ENCODE results near the gene XPO6. TPM values are rescaled to one million over a fixed set of nuclear protein-coding genes. Genes with fewer than 3 reads are reported as not detected.

The XPO6 gene
- total RNA-seq, 1 experiment from 2014 or later: 85.2 TPM

- in situ Hi-C loops (cut with HindIII; ENCODE audit: low pct_unique_long_range_greater_than_20kb, low sequenced_read_pairs): no loop called here
Observed at GRCh38 chr16:28107232-28107631, 104.5 kb downstream of the XPO6 start.

GRCh38 chr16:28106467-28107215, 105.1 kb downstream of the XPO6 start:
- in situ Hi-C loops (cut with HindIII; ENCODE audit: low pct_unique_long_range_greater_than_20kb, low sequenced_read_pairs): no loop called here
- no peak for DNase-seq (ENCODE audit: low read depth, low spot score)

More at GRCh38 chr16:28107232-28107631, 104.5 kb downstream of the XPO6 start:
- no peak for DNase-seq (ENCODE audit: low read depth, low spot score)

- in situ Hi-C loops (cut with HindIII; ENCODE audit: low pct_unique_long_range_greater_than_20kb, low sequenced_read_pairs): no loop called here
- no peak for DNase-seq (ENCODE audit: low read depth, low spot score)
Observed at GRCh38 chr16:28105954-28106353, 105.8 kb downstream of the XPO6 start.

GRCh38 chr16:28105297-28105696, 106.5 kb downstream of the XPO6 start:
- no peak for DNase-seq (ENCODE audit: low read depth, low spot score)
- in situ Hi-C loops (cut with HindIII; ENCODE audit: low pct_unique_long_range_greater_than_20kb, low sequenced_read_pairs): no loop called here

- no peak for DNase-seq (ENCODE audit: low read depth, low spot score)
- in situ Hi-C loops (cut with HindIII; ENCODE audit: low pct_unique_long_range_greater_than_20kb, low sequenced_read_pairs): no loop called here
Observed at GRCh38 chr16:28104404-28104803, 107.4 kb downstream of the XPO6 start.

GRCh38 chr16:28103516-28104170, 108.1 kb downstream of the XPO6 start:
- in situ Hi-C loops (cut with HindIII; ENCODE audit: low pct_unique_long_range_greater_than_20kb, low sequenced_read_pairs): no loop called here
- no peak for DNase-seq (ENCODE audit: low read depth, low spot score)

GRCh38 chr16:28101533-28101890, 110.3 kb downstream of the XPO6 start:
- in situ Hi-C loops (cut with HindIII; ENCODE audit: low pct_unique_long_range_greater_than_20kb, low sequenced_read_pairs): no loop called here
- no peak for DNase-seq (ENCODE audit: low read depth, low spot score)

GRCh38 chr16:28100810-28101532, 110.8 kb downstream of the XPO6 start:
- in situ Hi-C loops (cut with HindIII; ENCODE audit: low pct_unique_long_range_greater_than_20kb, low sequenced_read_pairs): no loop called here

GRCh38 chr16:28098959-28099945, 112.5 kb downstream of the XPO6 start:
- in situ Hi-C loops (cut with HindIII; ENCODE audit: low pct_unique_long_range_greater_than_20kb, low sequenced_read_pairs): no loop called here
- DNase-seq (ENCODE audit: low read depth, low spot score): no peak

More at GRCh38 chr16:28100810-28101532, 110.8 kb downstream of the XPO6 start:
- no peak for DNase-seq (ENCODE audit: low read depth, low spot score)

GRCh38 chr16:28098171-28098958, 113.4 kb downstream of the XPO6 start:
- no peak for DNase-seq (ENCODE audit: low read depth, low spot score)

GRCh38 chr16:28096983-28097899, 114.5 kb downstream of the XPO6 start:
- DNase-seq (ENCODE audit: low read depth, low spot score): no peak
- in situ Hi-C loops (cut with HindIII; ENCODE audit: low pct_unique_long_range_greater_than_20kb, low sequenced_read_pairs): no loop called here

More at GRCh38 chr16:28098171-28098958, 113.4 kb downstream of the XPO6 start:
- in situ Hi-C loops (cut with HindIII; ENCODE audit: low pct_unique_long_range_greater_than_20kb, low sequenced_read_pairs): no loop called here

GRCh38 chr16:28093385-28093725, 118.4 kb downstream of the XPO6 start:
- in situ Hi-C loops (cut with HindIII; ENCODE audit: low pct_unique_long_range_greater_than_20kb, low sequenced_read_pairs): no loop called here
- no peak for DNase-seq (ENCODE audit: low read depth, low spot score)

- no peak for DNase-seq (ENCODE audit: low read depth, low spot score)
- in situ Hi-C loops (cut with HindIII; ENCODE audit: low pct_unique_long_range_greater_than_20kb, low sequenced_read_pairs): no loop called here
Observed at GRCh38 chr16:28092721-28093384, 118.9 kb downstream of the XPO6 start.

GRCh38 chr16:28091656-28092055, 120.1 kb downstream of the XPO6 start:
- in situ Hi-C loops (cut with HindIII; ENCODE audit: low pct_unique_long_range_greater_than_20kb, low sequenced_read_pairs): no loop called here
- DNase-seq (ENCODE audit: low read depth, low spot score): no peak

- in situ Hi-C loops (cut with HindIII; ENCODE audit: low pct_unique_long_range_greater_than_20kb, low sequenced_read_pairs): no loop called here
- DNase-seq (ENCODE audit: low read depth, low spot score): no peak
Observed at GRCh38 chr16:28090646-28091377, 121.0 kb downstream of the XPO6 start.

Measured in SK-MEL-5 (cell line).